ENCODE results near the gene FAM78B. TPM values are rescaled to one million over a fixed set of nuclear protein-coding genes. Genes with fewer than 3 reads are reported as not detected.

The FAM78B gene
- total and polyA plus RNA-seq, 2 of the 8 experiments (the other 6 are each of a cell fraction or from before 2014, with no cell fraction given) = 2.3 to 3.6 TPM

DNA sequence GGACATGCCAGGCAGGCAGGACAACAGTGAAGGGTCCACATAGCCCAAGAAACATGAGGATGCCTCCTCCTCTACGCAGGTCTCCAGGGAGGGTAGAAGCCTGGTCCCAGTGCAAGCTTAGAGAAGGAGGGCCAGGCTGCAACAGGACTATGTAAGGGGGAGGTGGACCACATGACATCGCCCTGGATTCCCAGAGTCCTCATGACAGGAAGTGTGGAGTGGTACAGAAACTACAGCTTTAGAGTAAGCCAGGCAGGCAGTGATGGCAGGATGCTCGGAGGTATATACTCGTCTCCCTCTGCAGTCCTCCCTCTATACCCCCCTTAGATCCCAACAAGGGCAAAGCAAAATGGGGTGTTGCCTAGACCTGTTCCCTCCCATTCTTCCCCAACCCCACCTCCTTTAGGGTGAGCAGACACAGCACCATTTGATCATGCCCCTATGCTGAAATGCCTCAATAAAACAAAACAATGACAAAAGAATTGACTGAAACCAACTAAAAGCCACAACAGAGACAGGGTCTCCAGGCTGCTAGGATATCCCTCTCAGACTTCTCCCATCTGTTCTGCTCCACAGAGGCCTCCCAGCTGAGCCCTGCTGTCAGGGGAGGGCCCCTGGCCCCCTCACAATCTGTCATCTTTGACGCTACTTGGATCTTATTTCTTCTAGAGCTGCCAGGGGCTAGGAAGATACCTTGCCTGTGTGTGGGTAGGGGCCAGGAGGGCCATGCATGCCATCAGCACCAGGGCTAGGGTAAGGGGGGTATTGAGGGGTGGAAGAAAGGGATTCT is 13.1 kb downstream of the FAM78B start (continued):
- TF ChIP-seq SIN3A (conservative IDR thresholded peaks at IDR 0.05 in 1 of 2, IDR thresholded peaks at IDR 0.05 in 1 of 2; ENCODE audit: low read depth in 1 of 2, low read length in 2 of 2) (no peak), SAP30 (IDR thresholded peaks at IDR 0.05; ENCODE audit: insufficient read depth, insufficient replicate concordance, low read length) (no peak), JUN (IDR thresholded peaks at IDR 0.05; ENCODE audit: low read depth, low read length) (no peak), RAD21 (IDR thresholded peaks at IDR 0.05 in 1 of 2, conservative IDR thresholded peaks at IDR 0.05 in 1 of 2; ENCODE audit: low read depth in 2 of 2, low read length in 2 of 2) (no peak), POLR2A (IDR thresholded peaks at IDR 0.05; ENCODE audit: control extremely low read depth in 1 of 2, low read depth in 2 of 2, low read length in 2 of 2) (no peak)
